ENCODE results near the gene TMEM52. TPM values are rescaled to one million over a fixed set of nuclear protein-coding genes. Genes with fewer than 3 reads are reported as not detected.
A peak's percentile ranks its signal among the peaks of the same experiment; 100 is the strongest.

TMEM52 gene
- total and polyA plus RNA-seq, 9 of the 15 experiments (the other 6 are each of a cell fraction or from before 2014, with no cell fraction given), result 0.37 to 22.5 (median 6.8) TPM

- TF ChIP-seq ZNF407 (IDR thresholded peaks at IDR 0.05; ENCODE audit: low read depth) (no peak), ZNF134 (CRISPR knock-in tag; conservative IDR thresholded peaks at IDR 0.05) (no peak), SMARCC2 (IDR thresholded peaks at IDR 0.05; ENCODE audit: low read depth) (peak; percentile 82), BCOR (IDR thresholded peaks at IDR 0.05) (peak; percentile 68; the same call in 1 of the 2 replicates), ZBTB9 (CRISPR knock-in tag; IDR thresholded peaks at IDR 0.05) (no peak), EP300 (IDR thresholded peaks at IDR 0.05; ENCODE audit: low read length) (peak; percentile 77), ATF4 (CRISPR knock-in tag; IDR thresholded peaks at IDR 0.05) (no peak), E2F6 (IDR thresholded peaks at IDR 0.05; ENCODE audit: borderline replicate concordance in 1 of 2, extremely low read depth in 1 of 2, insufficient read depth in 1 of 2, insufficient read length in 1 of 2, low read depth in 1 of 2, low read length in 1 of 2, poor library complexity in 1 of 2, severe bottlenecking in 1 of 2) (no peak), NFIC (IDR thresholded peaks at IDR 0.05) (peak; percentile 80), EZH2 (IDR thresholded peaks at IDR 0.05; ENCODE audit: borderline replicate concordance, low read depth, low read length) (no peak), ZNF644 (tag; IDR thresholded peaks at IDR 0.05; ENCODE audit: low read depth) (peak; percentile 80), E2F3 (CRISPR knock-in tag; IDR thresholded peaks at IDR 0.05) (no peak), NCOA1 (IDR thresholded peaks at IDR 0.05; ENCODE audit: low read depth) (peak; percentile 61), TFE3 (CRISPR knock-in tag; IDR thresholded peaks at IDR 0.05) (no peak)
These were observed 35.8 kb downstream of the TMEM52 start (continued) for GRCh38 chr1:1883092-1883873.

Measured in K562 (cell line).